Prostate gland (tissue), 2 donors: ENCODE measurements around the gene JARID2. TPM values are rescaled to one million over a fixed set of nuclear protein-coding genes. Genes with fewer than 3 reads are reported as not detected.

Source experiments
- DNase-seq: peaks from one replicate; pipeline ENCODE4 v3.0.0-alpha.2; 2019; ENCODE audit warnings: low spot score
- H3K27ac ChIP-seq, 2 donors: fragments of 200-600 bp; sonication (generic); 2 replicates each; pipeline ENCODE4 v1.5.1; 2017 to 2019
- H3K27me3 ChIP-seq: fragments of 200-600 bp; sonication (generic); replicated peaks from 2 replicates; pipeline ENCODE4 v1.5.1; 2019; ENCODE audit not compliant: insufficient read depth
- H3K36me3 ChIP-seq, 2 donors: fragments of 200-600 bp; sonication (generic); 1 replicate in 1 of 2; 2 replicates in 1 of 2; pipeline versions ENCODE4 v1.5.1 to v1.8.1; 2017 to 2019
- H3K4me1 ChIP-seq: fragments of 200-600 bp; sonication (generic); replicated peaks from 2 replicates; pipeline ENCODE4 v1.5.1; 2019
- H3K4me3 ChIP-seq, 2 donors: fragments of 200-600 bp; sonication (generic); 2 replicates each; pipeline ENCODE4 v1.5.1; 2017 to 2019
- H3K9me3 ChIP-seq: fragments of 200-600 bp; sonication (generic); 2 replicates; pipeline ENCODE4 v1.5.1; 2017
- POLR2A ChIP-seq: fragments of 450-650 bp; IDR thresholded peaks from one replicate; pipeline ENCODE4 v1.6.1; 2016; ENCODE audit warnings: antibody characterized with exemption, mild to moderate bottlenecking
- POLR2AphosphoS5 ChIP-seq: sonication (generic); formaldehyde crosslinking; IDR thresholded peaks from one replicate; pipeline ENCODE4 v1.6.1; 2017; ENCODE audit warnings: antibody characterized with exemption
- WGBS: methylation state at CpG from one replicate; pipeline ENCODE4 v1.1.5; 2018; 5-methylcytosine and 5-hydroxymethylcytosine counted together
- intact Hi-C: fragments of 100-400 bp; cut with DNase I; formaldehyde crosslinking; loops from one replicate; pipeline ENCODE4 v1.14.2; 2022
- total RNA-seq, 2 donors: library from RNA; depleted of rRNA; stranded (reverse); fragments of >200 nt; gene quantifications; one replicate each; pipeline ENCODE4 v1.1.0, GENCODE V29; 2016
- TF ChIP-seq, protein P1 (sequence below), 4 experiments: fragments of 200-600 bp in 2 of 4; fragments of 450-650 bp in 2 of 4; sonication (generic) in 2 of 4; IDR thresholded peaks; 1 replicate in 3 of 4; 2 replicates in 1 of 4; pipeline ENCODE4 v1.5.1; 2016 to 2019; ENCODE audit warnings: antibody characterized with exemption in 4 of 4, mild to moderate bottlenecking in 2 of 4, moderate library complexity in 2 of 4

JARID2 gene
- total RNA-seq, 2 donors from 2014 or later: 7.7 to 35.4 TPM

DNA sequence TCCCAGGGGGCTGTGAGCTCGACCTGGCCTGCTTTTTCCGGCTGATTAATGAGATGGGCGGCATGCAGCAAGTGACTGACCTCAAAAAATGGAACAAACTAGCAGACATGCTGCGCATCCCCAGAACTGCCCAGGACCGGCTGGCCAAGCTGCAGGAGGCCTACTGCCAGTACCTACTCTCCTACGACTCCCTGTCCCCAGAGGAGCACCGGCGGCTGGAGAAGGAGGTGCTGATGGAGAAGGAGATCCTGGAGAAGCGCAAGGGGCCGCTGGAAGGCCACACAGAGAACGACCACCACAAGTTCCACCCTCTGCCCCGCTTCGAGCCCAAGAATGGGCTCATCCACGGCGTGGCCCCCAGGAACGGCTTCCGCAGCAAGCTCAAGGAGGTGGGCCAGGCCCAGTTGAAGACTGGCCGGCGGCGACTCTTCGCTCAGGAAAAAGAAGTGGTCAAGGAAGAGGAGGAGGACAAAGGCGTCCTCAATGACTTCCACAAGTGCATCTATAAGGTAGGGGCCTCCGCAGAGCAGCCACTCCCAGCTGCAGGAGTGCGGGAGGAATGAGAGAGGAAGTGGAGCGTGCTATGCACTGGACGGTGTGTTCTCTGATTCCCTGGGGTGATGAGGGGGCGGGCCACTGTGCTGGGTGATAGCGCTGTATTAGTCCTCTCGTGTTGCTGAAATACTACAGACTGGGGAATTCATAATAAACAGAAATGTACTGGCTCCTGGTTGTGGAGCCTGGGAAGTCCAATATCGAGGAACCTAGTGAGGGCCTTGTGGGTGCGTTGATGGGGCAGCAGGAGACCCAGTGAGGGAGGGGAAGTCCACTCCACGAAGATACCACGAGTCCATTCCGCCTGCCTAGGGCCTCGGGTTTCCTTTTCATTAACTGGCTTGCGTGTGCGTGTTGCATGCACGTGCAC is 255.3 kb downstream of the JARID2 start:
- TF ChIP-seq, protein P1, sequence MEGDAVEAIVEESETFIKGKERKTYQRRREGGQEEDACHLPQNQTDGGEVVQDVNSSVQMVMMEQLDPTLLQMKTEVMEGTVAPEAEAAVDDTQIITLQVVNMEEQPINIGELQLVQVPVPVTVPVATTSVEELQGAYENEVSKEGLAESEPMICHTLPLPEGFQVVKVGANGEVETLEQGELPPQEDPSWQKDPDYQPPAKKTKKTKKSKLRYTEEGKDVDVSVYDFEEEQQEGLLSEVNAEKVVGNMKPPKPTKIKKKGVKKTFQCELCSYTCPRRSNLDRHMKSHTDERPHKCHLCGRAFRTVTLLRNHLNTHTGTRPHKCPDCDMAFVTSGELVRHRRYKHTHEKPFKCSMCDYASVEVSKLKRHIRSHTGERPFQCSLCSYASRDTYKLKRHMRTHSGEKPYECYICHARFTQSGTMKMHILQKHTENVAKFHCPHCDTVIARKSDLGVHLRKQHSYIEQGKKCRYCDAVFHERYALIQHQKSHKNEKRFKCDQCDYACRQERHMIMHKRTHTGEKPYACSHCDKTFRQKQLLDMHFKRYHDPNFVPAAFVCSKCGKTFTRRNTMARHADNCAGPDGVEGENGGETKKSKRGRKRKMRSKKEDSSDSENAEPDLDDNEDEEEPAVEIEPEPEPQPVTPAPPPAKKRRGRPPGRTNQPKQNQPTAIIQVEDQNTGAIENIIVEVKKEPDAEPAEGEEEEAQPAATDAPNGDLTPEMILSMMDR (IDR thresholded peaks at IDR 0.05): no peak
- no peak for TF ChIP-seq POLR2A
- TF ChIP-seq POLR2AphosphoS5: no peak
- H3K27ac ChIP-seq: no peak overlapping the region
- H3K4me3 ChIP-seq: no peak overlapping the region
- 95% methylated on average over 38 of the region's 38 CpGs for WGBS
- H3K36me3 ChIP-seq: no peaks in the 10 kb centered on the region
- no peaks in the 10 kb centered on the region for H3K9me3 ChIP-seq
- intact Hi-C loops: loop anchor here (5.0 kb wide), 1 partner anchor 121 kb away; no protein-coding TSS in a partner anchor
- H3K4me1 ChIP-seq: peaks cover 18% of the 10 kb centered on the region
- no peaks in the 10 kb centered on the region for H3K27me3 ChIP-seq
- DNase-seq: no peak

DNA sequence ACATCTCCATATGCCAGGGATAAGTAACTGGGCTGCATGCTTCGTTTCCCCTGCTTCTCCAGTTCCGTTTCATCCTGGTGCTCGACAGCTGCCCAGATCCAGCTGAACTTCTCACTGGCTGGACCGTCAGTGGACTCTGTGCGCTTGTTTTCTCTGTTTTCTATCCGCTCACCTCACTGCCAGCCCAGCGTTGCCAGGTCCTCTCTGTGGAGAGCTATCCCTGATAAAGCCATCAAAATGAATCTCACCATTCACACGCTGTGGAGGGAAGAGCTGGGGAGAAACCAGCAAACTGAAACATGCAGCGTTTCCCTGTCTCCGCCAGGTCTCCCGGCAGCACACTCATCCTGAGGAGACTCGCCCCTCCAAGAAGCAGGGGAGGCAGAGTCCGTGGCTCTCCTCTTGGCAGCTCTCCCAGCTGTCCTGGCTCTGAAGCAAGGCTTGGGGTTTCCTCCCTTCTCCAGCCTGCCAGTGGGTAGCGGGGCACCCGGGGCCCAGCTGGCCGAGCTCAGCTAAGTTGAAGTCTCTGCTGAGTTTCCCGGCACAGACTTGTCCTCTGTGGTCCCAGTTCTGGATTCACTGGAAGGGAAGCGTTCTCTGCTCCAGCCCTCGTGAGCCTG is 256.1 kb downstream of the JARID2 start:
- peaks cover 19% of the 10 kb centered on the region for H3K4me1 ChIP-seq
- WGBS: 54% methylated on average over 19 of the region's 19 CpGs

DNA sequence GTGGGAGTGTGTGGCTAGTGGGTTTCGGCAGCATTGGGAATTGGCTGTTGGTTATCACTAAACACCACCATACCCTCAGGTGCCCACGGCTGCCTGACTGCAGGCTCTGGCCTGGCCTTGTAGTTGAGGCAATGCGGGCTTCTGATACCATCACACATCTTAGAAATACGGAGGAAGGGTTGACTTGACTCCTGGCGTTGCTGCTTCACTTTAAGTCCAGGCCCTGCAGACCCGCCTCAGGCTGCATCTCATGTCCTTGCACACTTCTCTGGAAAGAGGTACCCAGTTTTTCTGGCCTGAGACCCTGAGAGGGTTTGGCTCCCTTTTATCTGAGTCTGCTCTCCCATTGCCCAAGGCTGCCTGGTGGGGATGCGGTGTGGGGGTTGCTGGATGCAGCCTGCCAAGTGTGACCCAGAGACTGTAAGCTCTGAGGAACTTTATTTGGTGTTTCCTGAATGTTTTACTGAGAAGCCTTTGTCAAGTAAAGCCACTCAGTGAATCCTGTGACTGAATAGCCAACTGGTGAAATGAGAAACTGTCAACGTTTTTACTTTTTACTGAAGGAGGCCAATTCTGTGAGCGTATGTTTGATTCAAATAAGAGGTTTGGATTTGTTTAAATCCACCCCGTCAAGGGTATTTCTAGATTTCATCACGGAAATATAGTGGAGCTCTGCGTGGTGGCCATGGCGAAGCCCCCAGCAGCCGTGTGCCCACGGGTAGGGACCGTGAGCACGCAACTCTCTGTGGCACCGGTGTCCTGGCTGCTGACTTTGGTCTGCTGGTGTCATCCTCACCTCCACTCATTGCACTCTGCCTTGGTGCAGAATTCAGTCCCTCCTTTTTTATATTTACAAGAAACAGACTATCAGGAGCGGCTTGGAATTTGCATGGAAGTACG is 256.8 kb downstream of the JARID2 start:
- DNase-seq: no peak
- H3K27me3 ChIP-seq: no peaks in the 10 kb centered on the region
- H3K4me1 ChIP-seq: peaks cover 19% of the 10 kb centered on the region
- TF ChIP-seq, protein P1 (IDR thresholded peaks at IDR 0.05): no peak
- no peak for TF ChIP-seq POLR2AphosphoS5
- TF ChIP-seq POLR2A: no peak
- 89% methylated on average over 20 of the region's 20 CpGs for WGBS
- H3K27ac ChIP-seq: no peak overlapping the region
- intact Hi-C loops: loop anchor here (5.0 kb wide), 1 partner anchor 120 kb away; no protein-coding TSS in a partner anchor
- no peak overlapping the region for H3K4me3 ChIP-seq
- no peaks in the 10 kb centered on the region for H3K36me3 ChIP-seq
- H3K9me3 ChIP-seq: no peaks in the 10 kb centered on the region

More for the DNA sequence above, 256.1 kb downstream of the JARID2 start:
- TF ChIP-seq POLR2A (no peak), POLR2AphosphoS5 (no peak)
- TF ChIP-seq, protein P1 (IDR thresholded peaks at IDR 0.05): no peak
- no peaks in the 10 kb centered on the region for H3K9me3 ChIP-seq
- H3K27ac ChIP-seq: no peak overlapping the region
- intact Hi-C loops: loop anchor here (5.0 kb wide), 1 partner anchor 120 kb away; no protein-coding TSS in a partner anchor
- no peak overlapping the region for H3K4me3 ChIP-seq
- no peaks in the 10 kb centered on the region for H3K36me3 ChIP-seq
- H3K27me3 ChIP-seq: no peaks in the 10 kb centered on the region
- DNase-seq: no peak

DNA sequence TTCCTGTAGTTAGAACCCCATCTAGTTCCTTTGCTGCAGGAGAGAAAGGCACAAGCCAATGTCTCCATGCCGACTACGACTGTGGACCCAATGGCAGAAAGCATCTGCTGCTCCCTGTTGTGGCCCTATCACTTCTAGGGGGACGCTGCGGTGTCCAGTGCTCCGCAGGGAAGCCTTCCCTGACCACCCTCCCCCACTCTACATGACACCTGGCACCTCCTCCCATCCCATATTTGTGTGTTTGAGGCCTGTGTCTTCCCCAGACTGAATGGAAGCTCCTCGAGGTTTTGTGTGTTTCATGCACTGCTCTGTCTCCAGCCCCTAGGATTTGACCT is 257.4 kb downstream of the JARID2 start:
- DNase-seq: no peak
- 97% methylated on average over 6 of the region's 6 CpGs for WGBS
- TF ChIP-seq POLR2AphosphoS5 (no peak), POLR2A (no peak)
- TF ChIP-seq, protein P1 (IDR thresholded peaks at IDR 0.05): no peak
- Histone ChIP-seq H3K9me3 (no peaks in the 10 kb centered on the region), H3K36me3 (no peaks in the 10 kb centered on the region), H3K27ac (no peak overlapping the region), H3K27me3 (no peaks in the 10 kb centered on the region), H3K4me1 (peaks cover 19% of the 10 kb centered on the region), H3K4me3 (no peak overlapping the region)
- intact Hi-C loops: loop anchor here (5.0 kb wide), 1 partner anchor 119 kb away; no protein-coding TSS in a partner anchor
